ENCODE data around the gene CEBPA.

Gene CEBPA

GRCh38 chr19:33287927-33288326, 14.4 kb downstream of the CEBPA start:
- no peak for DNase-seq (ENCODE audit: low read depth in 2 of 2)

GRCh38 chr19:33287438-33287837, 14.9 kb downstream of the CEBPA start:
- no peak for DNase-seq (ENCODE audit: low read depth in 2 of 2)

GRCh38 chr19:33286899-33287298, 15.4 kb downstream of the CEBPA start:
- no peak for DNase-seq (ENCODE audit: low read depth in 2 of 2)

GRCh38 chr19:33285441-33285927, 16.9 kb downstream of the CEBPA start:
- DNase-seq (ENCODE audit: low read depth in 2 of 2), result no peak

- DNase-seq (ENCODE audit: low read depth in 2 of 2), result no peak
Observed at GRCh38 chr19:33284756-33285155, 17.6 kb downstream of the CEBPA start.

- no peak for DNase-seq (ENCODE audit: low read depth in 2 of 2)
Observed at GRCh38 chr19:33284146-33284643, 18.1 kb downstream of the CEBPA start.

GRCh38 chr19:33283589-33283988, 18.7 kb downstream of the CEBPA start:
- no peak for DNase-seq (ENCODE audit: low read depth in 2 of 2)

GRCh38 chr19:33282036-33282671, 20.2 kb downstream of the CEBPA start:
- DNase-seq (ENCODE audit: low read depth in 2 of 2), result no peak

GRCh38 chr19:33281296-33281926, 20.9 kb downstream of the CEBPA start:
- no peak for DNase-seq (ENCODE audit: low read depth in 2 of 2)

GRCh38 chr19:33280351-33280921, 21.9 kb downstream of the CEBPA start:
- no peak for DNase-seq (ENCODE audit: low read depth in 2 of 2)

GRCh38 chr19:33279430-33280350, 22.6 kb downstream of the CEBPA start:
- DNase-seq (ENCODE audit: low read depth in 2 of 2), result no peak

GRCh38 chr19:33278403-33279269, 23.7 kb downstream of the CEBPA start:
- no peak for DNase-seq (ENCODE audit: low read depth in 2 of 2)

GRCh38 chr19:33278023-33278402, 24.3 kb downstream of the CEBPA start:
- DNase-seq (ENCODE audit: low read depth in 2 of 2), result no peak

GRCh38 chr19:33277434-33277833, 24.9 kb downstream of the CEBPA start:
- no peak for DNase-seq (ENCODE audit: low read depth in 2 of 2)

- no peak for DNase-seq (ENCODE audit: low read depth in 2 of 2)
Observed at GRCh38 chr19:33275933-33276619, 26.3 kb downstream of the CEBPA start.

- no peak for DNase-seq (ENCODE audit: low read depth in 2 of 2)
Observed at GRCh38 chr19:33275559-33275932, 26.8 kb downstream of the CEBPA start.

- DNase-seq (ENCODE audit: low read depth in 2 of 2), result no peak
Observed at GRCh38 chr19:33274663-33275558, 27.4 kb downstream of the CEBPA start.

GRCh38 chr19:33273881-33274662, 28.3 kb downstream of the CEBPA start:
- peak in 1 of 2 donors; percentile 27 for DNase-seq (ENCODE audit: low read depth in 2 of 2)
